Measurements from ENCODE around the gene PIGZ.

GRCh38 chr3:196979545-196979944 is 10.9 kb upstream of the PIGZ start:
- TF ChIP-seq SUZ12 (IDR thresholded peaks at IDR 0.05; ENCODE audit: extremely low read depth, insufficient read depth, insufficient read length) (no peak), YY1 (IDR thresholded peaks at IDR 0.05; ENCODE audit: insufficient read depth, insufficient read length) (no peak)
